Stimulated activated CD4-positive, alpha-beta T cell treated with anti-CD3 and anti-CD28 coated beads, Interleukin-1b, Interleukin-23, amount 100 ng/mL, for 4 hours (primary cell): ENCODE measurements around the gene DENND2A.
"Not testable (repeated sequence)": the region's sequence is repeated elsewhere in the genome, so short reads cannot be mapped to it uniquely, and the experiment has no call there.

Experiments
- DNase-seq, 2 donors: peaks; one replicate each; pipeline ENCODE4 v3.0.0-alpha.2; 2020; ENCODE audit warnings: low read depth in 2 of 2

The DENND2A gene

GRCh38 chr7:140646931-140647647 is 6.5 kb upstream of the DENND2A start:
- no peak for DNase-seq

- DNase-seq: no peak
Observed at GRCh38 chr7:140645166-140645900, 4.7 kb upstream of the DENND2A start.

- not testable (repeated sequence) for DNase-seq
Observed at GRCh38 chr7:140644761-140645160, 4.1 kb upstream of the DENND2A start.

GRCh38 chr7:140643416-140643815 is 2.8 kb upstream of the DENND2A start:
- no peak for DNase-seq

- DNase-seq: no peak
Observed at GRCh38 chr7:140641524-140642195, 1.0 kb upstream of the DENND2A start.

- DNase-seq: no peak
Observed at GRCh38 chr7:140640060-140640637, 464 bp downstream of the DENND2A start.

- DNase-seq: no peak
Observed at GRCh38 chr7:140639366-140640053, 1.1 kb downstream of the DENND2A start.

- no peak for DNase-seq
Observed at GRCh38 chr7:140638173-140638791, 2.3 kb downstream of the DENND2A start.

GRCh38 chr7:140637400-140637799 is 3.2 kb downstream of the DENND2A start:
- DNase-seq: no peak

- no peak for DNase-seq
Observed at GRCh38 chr7:140635816-140636215, 4.8 kb downstream of the DENND2A start.

GRCh38 chr7:140635345-140635744 is 5.3 kb downstream of the DENND2A start:
- DNase-seq: no peak

- no peak for DNase-seq
Observed at GRCh38 chr7:140631602-140632001, 9.0 kb downstream of the DENND2A start.

- DNase-seq: no peak
Observed at GRCh38 chr7:140631021-140631420, 9.6 kb downstream of the DENND2A start.

GRCh38 chr7:140625908-140626868 is 14.4 kb downstream of the DENND2A start:
- DNase-seq: no peak

- not testable (repeated sequence) for DNase-seq
Observed at GRCh38 chr7:140625192-140625558, 15.4 kb downstream of the DENND2A start.

GRCh38 chr7:140624392-140625191 is 16.0 kb downstream of the DENND2A start:
- DNase-seq: no peak

GRCh38 chr7:140623980-140624379 is 16.6 kb downstream of the DENND2A start:
- no peak for DNase-seq

- no peak for DNase-seq
Observed at GRCh38 chr7:140621401-140622021, 19.1 kb downstream of the DENND2A start.
